Neural cell (in vitro differentiated cells): Measurements from ENCODE around the gene N4BP3. TPM values are rescaled to one million over a fixed set of nuclear protein-coding genes. Genes with fewer than 3 reads are reported as not detected.

Experiments
- H2AFZ ChIP-seq: fragments of 200-600, 300-800 bp; sonication (generic), shearing (Covaris generic); 2 replicates; pipeline ENCODE4 v1.6.0; 2014; ENCODE audit warnings: low read depth, mild to moderate bottlenecking, antibody characterized with exemption, low read length, moderate library complexity
- H3F3A ChIP-seq: fragments of 200-600 bp; shearing (Covaris generic); 2 replicates; pipeline ENCODE4 v1.6.1; 2016; ENCODE audit warnings: mild to moderate bottlenecking, moderate library complexity, mixed read lengths, antibody characterized with exemption, low read length; ENCODE audit not compliant: insufficient read depth, poor library complexity, severe bottlenecking
- H3K27ac ChIP-seq: fragments of 200-600, 300-800 bp; sonication (generic), shearing (Covaris generic); 2 replicates; pipeline ENCODE4 v1.5.1; 2014; ENCODE audit warnings: mild to moderate bottlenecking, low read length, moderate library complexity
- H3K27me3 ChIP-seq: fragments of 300-800, 200-600 bp; sonication (generic), shearing (Covaris generic); 2 replicates; pipeline ENCODE4 v1.6.0; 2014; ENCODE audit warnings: mild to moderate bottlenecking, low read depth, low read length, moderate library complexity; ENCODE audit not compliant: insufficient read depth
- H3K36me3 ChIP-seq: fragments of 300-800, 200-600 bp; sonication (generic), shearing (Covaris generic); 2 replicates; pipeline ENCODE4 v1.5.1; 2014; ENCODE audit warnings: mild to moderate bottlenecking, antibody characterized with exemption, low read length, moderate library complexity; ENCODE audit not compliant: insufficient read depth
- H3K4me2 ChIP-seq: fragments of 300-800, 200-600 bp; sonication (generic), shearing (Covaris generic); 2 replicates; pipeline ENCODE4 v1.6.0; 2014; ENCODE audit warnings: mild to moderate bottlenecking, low read length
- H3K4me3 ChIP-seq: fragments of 300-800, 200-600 bp; sonication (generic), shearing (Covaris generic); 2 replicates; pipeline ENCODE4 v1.5.1; 2014; ENCODE audit warnings: mild to moderate bottlenecking, low read length, moderate library complexity
- H3K79me2 ChIP-seq: fragments of 200-600 bp; shearing (Covaris generic); replicated peaks from 2 replicates; pipeline ENCODE4 v1.6.0; 2014; ENCODE audit warnings: mild to moderate bottlenecking, low read length, moderate library complexity; ENCODE audit not compliant: insufficient read depth
- H3K9ac ChIP-seq: fragments of 300-800, 200-600 bp; sonication (generic), shearing (Covaris generic); 2 replicates; pipeline ENCODE4 v1.6.1; 2016; ENCODE audit warnings: mild to moderate bottlenecking, low read length, mixed read lengths
- H3K9me2 ChIP-seq: fragments of 200-600 bp; shearing (Covaris generic); 2 replicates; pipeline ENCODE4 v1.6.1; 2016; ENCODE audit warnings: mild to moderate bottlenecking, low read length, mixed read lengths; ENCODE audit not compliant: insufficient read depth
- H3K9me3 ChIP-seq: fragments of 200-600, 300-800 bp; sonication (generic), shearing (Covaris generic); 2 replicates; pipeline ENCODE4 v1.6.1; 2016; ENCODE audit warnings: mild to moderate bottlenecking, mixed run types, low read length, moderate library complexity, mixed read lengths
- H4K20me1 ChIP-seq: fragments of 200-600 bp; shearing (Covaris generic); 2 replicates; pipeline ENCODE4 v1.6.1; 2016; ENCODE audit warnings: mild to moderate bottlenecking, mixed run types; ENCODE audit not compliant: insufficient read depth
- EP300 ChIP-seq: fragments of 450-650 bp; conservative IDR thresholded peaks from 2 replicates; pipeline ENCODE4 v1.6.1; 2014; ENCODE audit warnings: antibody characterized with exemption, mild to moderate bottlenecking, moderate library complexity; ENCODE audit not compliant: poor library complexity, severe bottlenecking
- EZH2 ChIP-seq: fragments of 200-600, 300-800 bp; shearing (Covaris generic), sonication (generic); IDR thresholded peaks from 2 replicates; pipeline ENCODE4 v1.6.1; 2014; ENCODE audit warnings: antibody characterized with exemption, low read length, borderline replicate concordance, mild to moderate bottlenecking; ENCODE audit not compliant: insufficient read depth, poor library complexity, severe bottlenecking
- MXI1 ChIP-seq: fragments of 450-650 bp; conservative IDR thresholded peaks from 2 replicates; pipeline ENCODE4 v1.6.1; 2014; ENCODE audit warnings: antibody characterized with exemption, mild to moderate bottlenecking; ENCODE audit not compliant: poor library complexity, severe bottlenecking
- POLR2AphosphoS5 ChIP-seq: IDR thresholded peaks from 2 replicates; pipeline ENCODE4 v1.6.1; 2012
- RAD21 ChIP-seq: fragments of 450-650 bp; conservative IDR thresholded peaks from 2 replicates; pipeline ENCODE4 v1.6.1; 2014; ENCODE audit warnings: antibody characterized with exemption, mild to moderate bottlenecking, moderate library complexity
- SMC3 ChIP-seq: fragments of 450-650 bp; conservative IDR thresholded peaks from 2 replicates; pipeline ENCODE4 v1.6.1; 2014; ENCODE audit warnings: antibody characterized with exemption, mild to moderate bottlenecking, moderate library complexity; ENCODE audit not compliant: poor library complexity
- TAF1 ChIP-seq: IDR thresholded peaks from 2 replicates; pipeline ENCODE4 v1.6.1; 2012; ENCODE audit warnings: low read depth
- polyA plus RNA-seq: library from polyadenylated mRNA; depleted of rRNA; stranded (reverse); fragments of >200 nt; gene quantifications from 2 replicates; pipeline ENCODE4 v1.2.3, GENCODE V29; 2014
- TF ChIP-seq, protein P1 (sequence below): fragments of 450-650 bp; IDR thresholded peaks from 2 replicates; pipeline ENCODE4 v1.5.1; 2014; ENCODE audit warnings: antibody characterized with exemption, mild to moderate bottlenecking, moderate library complexity; ENCODE audit not compliant: poor library complexity, severe bottlenecking
- TF ChIP-seq, protein P2 (sequence below): IDR thresholded peaks from 2 replicates; pipeline ENCODE4 v1.6.1; 2012; ENCODE audit warnings: borderline replicate concordance

The N4BP3 gene
- polyA plus RNA-seq, 1 donor from 2014 or later = 4.6 TPM

DNA sequence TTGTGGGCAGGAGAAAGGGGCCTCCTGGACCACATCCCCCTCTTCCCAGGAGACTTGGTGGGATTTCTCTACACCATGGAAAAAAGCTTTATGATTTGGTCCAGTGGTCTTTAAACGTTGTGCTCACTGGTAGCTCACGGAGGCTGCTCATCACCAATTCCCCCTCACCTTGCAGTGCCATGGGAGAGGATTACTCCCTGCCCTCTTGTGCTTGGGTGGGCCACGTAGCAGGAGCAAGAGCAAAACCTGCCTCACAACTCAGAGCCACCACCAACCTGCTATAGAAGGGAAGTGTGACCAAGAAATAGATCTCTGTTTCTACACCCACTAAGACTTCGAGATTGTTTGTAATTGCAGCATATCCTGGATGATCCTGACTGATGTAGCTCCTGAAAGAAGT is 42.2 kb upstream of the N4BP3 start:
- Histone ChIP-seq H3K36me3 (no peaks in the 10 kb centered on the region), H3K27ac (no peak overlapping the region), H3K79me2 (no peaks in the 10 kb centered on the region)

DNA sequence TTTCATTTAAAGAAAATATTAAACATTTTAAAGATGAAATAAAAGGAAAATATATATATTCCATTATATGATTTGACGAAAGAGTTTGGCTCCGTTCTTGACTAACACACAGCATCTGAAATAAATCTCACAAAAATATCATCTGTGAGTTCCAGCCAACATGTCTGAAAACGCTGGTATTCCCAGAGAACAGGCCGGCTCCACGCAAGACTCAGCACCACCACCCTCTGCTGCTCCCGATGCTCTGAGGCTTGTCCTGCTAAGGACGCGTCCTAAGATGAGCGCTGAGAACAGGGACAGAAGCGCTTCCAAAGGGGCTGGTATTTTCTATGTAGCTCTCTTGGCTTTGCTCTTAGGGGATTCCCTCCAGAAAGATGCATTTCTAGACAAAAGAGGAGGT is 40.6 kb upstream of the N4BP3 start:
- Histone ChIP-seq H3K27ac (no peak overlapping the region), H3K27me3 (no peaks in the 10 kb centered on the region), H3K9ac (no peak overlapping the region), H3K79me2 (no peaks in the 10 kb centered on the region), H4K20me1 (no peaks in the 10 kb centered on the region), H3K36me3 (no peaks in the 10 kb centered on the region), H3F3A (no peaks in the 10 kb centered on the region), H3K4me3 (no peak overlapping the region), H3K4me2 (no peak overlapping the region), H3K9me2 (no peaks in the 10 kb centered on the region), H2AFZ (no peak overlapping the region), H3K9me3 (no peaks in the 10 kb centered on the region)
- TF ChIP-seq, protein P1, sequence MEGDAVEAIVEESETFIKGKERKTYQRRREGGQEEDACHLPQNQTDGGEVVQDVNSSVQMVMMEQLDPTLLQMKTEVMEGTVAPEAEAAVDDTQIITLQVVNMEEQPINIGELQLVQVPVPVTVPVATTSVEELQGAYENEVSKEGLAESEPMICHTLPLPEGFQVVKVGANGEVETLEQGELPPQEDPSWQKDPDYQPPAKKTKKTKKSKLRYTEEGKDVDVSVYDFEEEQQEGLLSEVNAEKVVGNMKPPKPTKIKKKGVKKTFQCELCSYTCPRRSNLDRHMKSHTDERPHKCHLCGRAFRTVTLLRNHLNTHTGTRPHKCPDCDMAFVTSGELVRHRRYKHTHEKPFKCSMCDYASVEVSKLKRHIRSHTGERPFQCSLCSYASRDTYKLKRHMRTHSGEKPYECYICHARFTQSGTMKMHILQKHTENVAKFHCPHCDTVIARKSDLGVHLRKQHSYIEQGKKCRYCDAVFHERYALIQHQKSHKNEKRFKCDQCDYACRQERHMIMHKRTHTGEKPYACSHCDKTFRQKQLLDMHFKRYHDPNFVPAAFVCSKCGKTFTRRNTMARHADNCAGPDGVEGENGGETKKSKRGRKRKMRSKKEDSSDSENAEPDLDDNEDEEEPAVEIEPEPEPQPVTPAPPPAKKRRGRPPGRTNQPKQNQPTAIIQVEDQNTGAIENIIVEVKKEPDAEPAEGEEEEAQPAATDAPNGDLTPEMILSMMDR = no peak
- TF ChIP-seq RAD21 (no peak), EP300 (no peak), POLR2AphosphoS5 (no peak), SMC3 (no peak), MXI1 (no peak), EZH2 (no peak), TAF1 (no peak)
- TF ChIP-seq, protein P2, sequence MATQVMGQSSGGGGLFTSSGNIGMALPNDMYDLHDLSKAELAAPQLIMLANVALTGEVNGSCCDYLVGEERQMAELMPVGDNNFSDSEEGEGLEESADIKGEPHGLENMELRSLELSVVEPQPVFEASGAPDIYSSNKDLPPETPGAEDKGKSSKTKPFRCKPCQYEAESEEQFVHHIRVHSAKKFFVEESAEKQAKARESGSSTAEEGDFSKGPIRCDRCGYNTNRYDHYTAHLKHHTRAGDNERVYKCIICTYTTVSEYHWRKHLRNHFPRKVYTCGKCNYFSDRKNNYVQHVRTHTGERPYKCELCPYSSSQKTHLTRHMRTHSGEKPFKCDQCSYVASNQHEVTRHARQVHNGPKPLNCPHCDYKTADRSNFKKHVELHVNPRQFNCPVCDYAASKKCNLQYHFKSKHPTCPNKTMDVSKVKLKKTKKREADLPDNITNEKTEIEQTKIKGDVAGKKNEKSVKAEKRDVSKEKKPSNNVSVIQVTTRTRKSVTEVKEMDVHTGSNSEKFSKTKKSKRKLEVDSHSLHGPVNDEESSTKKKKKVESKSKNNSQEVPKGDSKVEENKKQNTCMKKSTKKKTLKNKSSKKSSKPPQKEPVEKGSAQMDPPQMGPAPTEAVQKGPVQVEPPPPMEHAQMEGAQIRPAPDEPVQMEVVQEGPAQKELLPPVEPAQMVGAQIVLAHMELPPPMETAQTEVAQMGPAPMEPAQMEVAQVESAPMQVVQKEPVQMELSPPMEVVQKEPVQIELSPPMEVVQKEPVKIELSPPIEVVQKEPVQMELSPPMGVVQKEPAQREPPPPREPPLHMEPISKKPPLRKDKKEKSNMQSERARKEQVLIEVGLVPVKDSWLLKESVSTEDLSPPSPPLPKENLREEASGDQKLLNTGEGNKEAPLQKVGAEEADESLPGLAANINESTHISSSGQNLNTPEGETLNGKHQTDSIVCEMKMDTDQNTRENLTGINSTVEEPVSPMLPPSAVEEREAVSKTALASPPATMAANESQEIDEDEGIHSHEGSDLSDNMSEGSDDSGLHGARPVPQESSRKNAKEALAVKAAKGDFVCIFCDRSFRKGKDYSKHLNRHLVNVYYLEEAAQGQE = no peak

More for the DNA sequence above, 42.2 kb upstream of the N4BP3 start:
- H3K4me3 ChIP-seq = no peak overlapping the region
- no peaks in the 10 kb centered on the region for H4K20me1 ChIP-seq
- H3K4me2 ChIP-seq = no peak overlapping the region
- H3K27me3 ChIP-seq = no peaks in the 10 kb centered on the region
- TF ChIP-seq, protein P2 = no peak
- no peak for TF ChIP-seq EZH2
- H3F3A ChIP-seq = no peaks in the 10 kb centered on the region
- no peaks in the 10 kb centered on the region for H3K9me3 ChIP-seq
- no peak overlapping the region for H2AFZ ChIP-seq
- no peaks in the 10 kb centered on the region for H3K9me2 ChIP-seq
- H3K9ac ChIP-seq = no peak overlapping the region
